B cell (primary cell): ENCODE results near the gene NUDT4. TPM values are rescaled to one million over a fixed set of nuclear protein-coding genes. Genes with fewer than 3 reads are reported as not detected.

ENCODE experiments used
- ATAC-seq: fragments of 200-7000 bp; cut with Tn5 transposase; one replicate; pipeline ENCODE4 v1.10.0; 2021; ENCODE audit warnings: low read depth, mild to moderate bottlenecking, moderate number of reproducible peaks, moderate library complexity
- CTCF ChIA-PET: fragments of 350-600 bp; sonication (Branson Sonifier 250); formaldehyde crosslinking; loops from one replicate; lab custom pipeline; 2021; ENCODE audit warnings: antibody characterized with exemption, inconsistent platforms; lab: Charles Lee
- POLR2A ChIA-PET: fragments of 350-600 bp; sonication (Branson Sonifier 250); formaldehyde crosslinking; loops from one replicate; lab custom pipeline; 2021; ENCODE audit warnings: antibody characterized with exemption; lab: Charles Lee
- DNase-seq: peaks from one replicate; pipeline ENCODE4 v3.0.0; 2013
- H2AFZ ChIP-seq: 2 replicates; pipeline ENCODE4 v1.6.1; 2012; ENCODE audit warnings: mild to moderate bottlenecking, low read depth, low read length; ENCODE audit not compliant: insufficient read depth, poor library complexity, severe bottlenecking
- H3K27ac ChIP-seq, 2 donors: 1 replicate in 1 of 2; 2 replicates in 1 of 2; pipeline ENCODE4 v1.5.1; 2012 to 2013; ENCODE audit warnings: low read length in 2 of 2, mild to moderate bottlenecking in 2 of 2, moderate library complexity in 1 of 2
- H3K27me3 ChIP-seq, 4 experiments: fragments of 200-600 bp in 1 of 4; sonication (generic) in 1 of 4; replicated peaks in 1 of 4; 1 replicate in 2 of 4; 2 replicates in 2 of 4; pipeline versions ENCODE4 v1.6.1 to v1.7.0; 2013 to 2016; ENCODE audit warnings: low read length in 3 of 4, mild to moderate bottlenecking in 2 of 4, mixed read lengths in 1 of 4, moderate library complexity in 1 of 4; ENCODE audit not compliant: insufficient read depth in 4 of 4, control insufficient read depth in 3 of 4; ENCODE audit errors: control extremely low read depth in 1 of 4
- H3K36me3 ChIP-seq, 2 experiments: replicated peaks in 1 of 2; 1 replicate in 1 of 2; 2 replicates in 1 of 2; pipeline versions ENCODE4 v1.6.1 to v1.7.1; 2013; ENCODE audit warnings: low read length in 1 of 2; ENCODE audit not compliant: insufficient read depth in 2 of 2, control insufficient read depth in 1 of 2; ENCODE audit errors: control extremely low read depth in 1 of 2, extremely low read depth in 1 of 2
- H3K4me1 ChIP-seq, 2 donors: fragments of 200-600 bp in 1 of 2; sonication (generic) in 1 of 2; 1 replicate in 1 of 2; 2 replicates in 1 of 2; pipeline versions ENCODE4 v1.5.1 to v1.6.1; 2013 to 2017; ENCODE audit warnings: low read length in 2 of 2; ENCODE audit not compliant: control insufficient read depth in 2 of 2, insufficient read depth in 2 of 2
- H3K4me2 ChIP-seq: replicated peaks from 2 replicates; pipeline ENCODE3; 2012; ENCODE audit warnings: mild to moderate bottlenecking, low read depth, low read length; ENCODE audit not compliant: poor library complexity, severe bottlenecking
- H3K4me3 ChIP-seq, 5 experiments: fragments of 200-600 bp in 1 of 5; sonication (generic) in 1 of 5; 1 replicate in 3 of 5; 2 replicates in 2 of 5; pipeline versions ENCODE4 v1.5.1 to v1.7.0; 2011 to 2016; ENCODE audit warnings: low read length in 4 of 5, mild to moderate bottlenecking in 4 of 5, low read depth in 2 of 5, control low read depth in 1 of 5, moderate library complexity in 1 of 5; ENCODE audit not compliant: insufficient read depth in 1 of 5; ENCODE audit errors: control extremely low read depth in 1 of 5, extremely low read depth in 1 of 5
- H3K79me2 ChIP-seq: fragments of 200-600 bp; sonication (generic); one replicate; pipeline ENCODE4 v1.6.0; 2016; ENCODE audit warnings: low read length; ENCODE audit not compliant: control insufficient read depth, insufficient read depth
- H3K9ac ChIP-seq: fragments of 200-600 bp; sonication (generic); 2 replicates; pipeline ENCODE4 v1.6.1; 2017; ENCODE audit warnings: mild to moderate bottlenecking, low read length, moderate library complexity
- H3K9me3 ChIP-seq, 3 donors: one replicate each; pipeline versions ENCODE4 v1.6.1 to v1.7.1; 2013; ENCODE audit warnings: low read length in 2 of 3; ENCODE audit not compliant: control insufficient read depth in 2 of 3, insufficient read depth in 1 of 3; ENCODE audit errors: control extremely low read depth in 1 of 3
- H4K20me1 ChIP-seq: 2 replicates; pipeline ENCODE4 v1.6.0; 2012; ENCODE audit warnings: mild to moderate bottlenecking, low read length; ENCODE audit not compliant: insufficient read depth, control insufficient read depth, poor library complexity, severe bottlenecking
- H3K27ac Mint-ChIP-seq: one replicate; pipeline ENCODE4 v1.8.0; 2021; ENCODE audit warnings: mixed read lengths
- H3K27me3 Mint-ChIP-seq: one replicate; pipeline ENCODE4 v1.8.0; 2021; ENCODE audit warnings: mixed read lengths
- H3K4me1 Mint-ChIP-seq: one replicate; pipeline ENCODE4 v1.8.0; 2021; ENCODE audit warnings: mixed read lengths
- H3K4me3 Mint-ChIP-seq: one replicate; pipeline ENCODE4 v1.8.0; 2021; ENCODE audit warnings: mixed read lengths
- H3K9me3 Mint-ChIP-seq: one replicate; pipeline ENCODE4 v1.8.0; 2022; ENCODE audit warnings: mixed read lengths; ENCODE audit not compliant: insufficient read depth
- CTCF ChIP-seq: fragments of 200-600 bp; IDR thresholded peaks from one replicate; pipeline ENCODE4 v1.8.0; 2022; ENCODE audit warnings: antibody characterized with exemption, mild to moderate bottlenecking
- EZH2 ChIP-seq: IDR thresholded peaks from 2 replicates; pipeline ENCODE4 v1.6.1; 2012; ENCODE audit warnings: borderline replicate concordance, low read depth, mild to moderate bottlenecking, moderate library complexity, low read length; ENCODE audit not compliant: insufficient read depth, poor library complexity, severe bottlenecking
- WGBS: methylation state at CpG from one replicate; pipeline ENCODE4 v1.1.5; 2013; ENCODE audit warnings: missing lambda C conversion rate; ENCODE audit not compliant: insufficient coverage; 5-methylcytosine and 5-hydroxymethylcytosine counted together
- intact Hi-C: fragments of 100-400 bp; cut with micrococcal nuclease; formaldehyde crosslinking; loops from one replicate; pipeline ENCODE4 v1.10.0; 2022
- polyA plus RNA-seq: library from polyadenylated mRNA; depleted of rRNA; stranded (reverse); fragments of >200 nt; gene quantifications from 2 replicates; pipeline ENCODE4 v1.2.3, GENCODE V29; 2012
- total RNA-seq, 2 donors: library from RNA; stranded (reverse); fragments of 120-200 nt in 1 of 2; gene quantifications; 1 replicate in 1 of 2; 2 replicates in 1 of 2; pipeline versions ENCODE4 v1.2.3 to v1.2.4, GENCODE V29; 2013 to 2022

The NUDT4 gene
- total and polyA plus RNA-seq, 2 donors (not counting 1 experiment from before 2014, with no cell fraction given) = 18.3 to 56.8 TPM

GRCh38 chr12:93434256-93434865 lies 56.6 kb downstream of the NUDT4 start:
- POLR2A ChIA-PET = interaction anchor here (0.6 kb wide), 1 partner anchor 45 kb away, joined by 3 read pairs; no protein-coding TSS in a partner anchor

More at GRCh38 chr12:93434256-93434865, 56.6 kb downstream of the NUDT4 start:
- Histone ChIP-seq H3K79me2 (peaks cover 99% of the 10 kb centered on the region), H3K4me1 (peaks cover 79 to 82% of the 10 kb centered on the region in 2 donors), H3K27me3 (no peaks in the 10 kb centered on the region), H3K4me2 (peak overlapping the region; percentile 72), H3K9ac (peak overlapping the region; percentile 55), H4K20me1 (peaks cover 53% of the 10 kb centered on the region), H3K27ac (peak overlapping the region; percentile 58 to 83), H3K9me3 (no peaks in the 10 kb centered on the region), H3K4me3 (peak overlapping the region in 3 of 5 experiments; percentile 17 to 37 (median 33)), H3K36me3 (no peaks in the 10 kb centered on the region), H2AFZ (no peak overlapping the region)
- TF ChIP-seq CTCF (no peak), EZH2 (no peak)
- CTCF ChIA-PET = interaction anchor here (0.6 to 5.1 kb wide), 5 partner anchors 13 to 68 kb away, joined by 3 to 44 read pairs (median 3); no protein-coding TSS in a partner anchor
- Mint-ChIP-seq H3K4me3 (peak overlapping the region; percentile 76), H3K27ac (peak overlapping the region; percentile 72), H3K4me1 (peaks cover 81% of the 10 kb centered on the region), H3K9me3 (no peaks in the 10 kb centered on the region), H3K27me3 (no peaks in the 10 kb centered on the region)
- no peak for ATAC-seq
- no CpG with 5 or more reads among the region's 5 CpGs for WGBS
- DNase-seq = no peak
- intact Hi-C loops = no loop called here
